Muscle layer of duodenum (tissue), 2 donors: ENCODE results near the gene MT2A.
A peak's percentile ranks its signal among the peaks of the same experiment; 100 is the strongest.
"Not testable (repeated sequence)": the region's sequence is repeated elsewhere in the genome, so short reads cannot be mapped to it uniquely, and the experiment has no call there.

Experiments used
- H3K27ac ChIP-seq: one replicate; pipeline ENCODE4 v1.7.0; 2013; ENCODE audit warnings: mild to moderate bottlenecking, low read length
- H3K27me3 ChIP-seq: one replicate; pipeline ENCODE4 v1.7.0; 2013; ENCODE audit warnings: low read depth, mild to moderate bottlenecking, control low read depth, low read length
- H3K36me3 ChIP-seq, 2 donors: one replicate each; pipeline ENCODE4 v1.7.0; 2013; ENCODE audit warnings: low read length in 2 of 2, control low read depth in 1 of 2, mild to moderate bottlenecking in 1 of 2; ENCODE audit not compliant: insufficient read depth in 2 of 2, control insufficient read depth in 1 of 2
- H3K4me1 ChIP-seq, 2 donors: one replicate each; pipeline ENCODE4 v1.7.0; 2013; ENCODE audit warnings: low read length in 2 of 2, mild to moderate bottlenecking in 2 of 2, control low read depth in 1 of 2, moderate library complexity in 1 of 2; ENCODE audit not compliant: insufficient read depth in 2 of 2, control insufficient read depth in 1 of 2
- H3K4me3 ChIP-seq, 2 donors: one replicate each; pipeline ENCODE4 v1.7.0; 2013; ENCODE audit warnings: low read length in 2 of 2, low read depth in 1 of 2, mild to moderate bottlenecking in 1 of 2
- H3K9me3 ChIP-seq, 2 donors: one replicate each; pipeline ENCODE4 v1.7.0; 2013; ENCODE audit warnings: low read length in 2 of 2, control low read depth in 1 of 2, mild to moderate bottlenecking in 1 of 2; ENCODE audit not compliant: control insufficient read depth in 1 of 2
- donor health status: healthy.

MT2A gene

GRCh38 chr16:56611281-56611833 is 3.0 kb downstream of the MT2A start:
- peak overlapping the region; percentile 96 for H3K27ac ChIP-seq
- no peaks in the 10 kb centered on the region for H3K27me3 ChIP-seq
- H3K9me3 ChIP-seq = no peaks in the 10 kb centered on the region
- peaks cover 0 to 7% of the 10 kb centered on the region in 2 donors for H3K36me3 ChIP-seq
- H3K4me3 ChIP-seq = no peak overlapping the region
- H3K4me1 ChIP-seq = peaks cover 3 to 10% of the 10 kb centered on the region in 2 donors

DNA sequence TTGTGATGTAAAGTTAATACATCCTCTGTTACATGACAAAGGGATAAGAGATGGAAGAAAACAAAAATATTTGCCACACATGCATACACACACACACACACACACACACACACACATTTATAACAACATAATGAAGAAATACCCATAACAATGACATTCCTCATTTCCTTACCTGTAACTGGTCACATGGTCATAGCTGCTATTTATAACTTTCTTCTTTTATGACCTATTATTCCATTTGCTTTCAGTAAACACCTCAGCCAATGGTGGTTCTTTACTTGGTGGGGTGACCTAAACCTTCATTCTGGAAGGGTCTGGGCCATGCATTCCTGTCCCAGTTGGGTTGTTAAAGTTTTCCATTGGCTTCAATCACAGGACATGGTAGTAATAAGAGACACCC is 5.3 kb downstream of the MT2A start:
- Histone ChIP-seq H3K4me1 (peaks cover 0 to 18% of the 10 kb centered on the region in 2 donors), H3K27ac (no peak overlapping the region), H3K27me3 (no peaks in the 10 kb centered on the region)

DNA sequence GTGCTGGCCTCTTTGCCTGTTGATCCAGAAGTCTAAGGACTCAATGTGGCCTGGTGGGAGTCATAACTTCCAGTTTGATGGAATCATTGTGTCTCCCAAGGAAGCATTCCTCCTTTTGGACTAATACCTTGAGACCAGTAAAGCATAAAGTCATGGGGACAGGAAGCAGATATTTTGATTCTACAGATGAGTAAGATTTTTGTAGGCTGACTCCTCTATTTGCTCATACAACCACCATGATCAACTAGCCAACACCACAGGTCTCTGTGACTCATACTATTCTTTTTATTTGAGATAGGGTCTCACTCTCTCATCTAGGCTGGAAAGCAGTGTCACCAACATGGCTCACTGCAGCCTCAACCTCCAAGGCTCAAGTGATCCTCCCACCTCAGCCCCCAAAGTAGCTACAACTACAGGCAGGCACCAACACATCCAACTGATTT is 6.2 kb downstream of the MT2A start:
- Histone ChIP-seq H3K4me1 (peaks cover 0 to 18% of the 10 kb centered on the region in 2 donors), H3K4me3 (no peak overlapping the region), H3K27ac (no peak overlapping the region), H3K9me3 (no peaks in the 10 kb centered on the region), H3K27me3 (no peaks in the 10 kb centered on the region), H3K36me3 (no peaks in the 10 kb centered on the region)

More for the DNA sequence above, 5.3 kb downstream of the MT2A start:
- no peaks in the 10 kb centered on the region for H3K36me3 ChIP-seq
- H3K4me3 ChIP-seq = no peak overlapping the region
- H3K9me3 ChIP-seq = no peaks in the 10 kb centered on the region

GRCh38 chr16:56615353-56615752 is 7.0 kb downstream of the MT2A start:
- Histone ChIP-seq H3K36me3 (no peaks in the 10 kb centered on the region), H3K27me3 (no peaks in the 10 kb centered on the region), H3K4me3 (no peak overlapping the region), H3K27ac (no peak overlapping the region), H3K9me3 (no peaks in the 10 kb centered on the region), H3K4me1 (peaks cover 0 to 18% of the 10 kb centered on the region in 2 donors)

- Histone ChIP-seq H3K9me3 (no peaks in the 10 kb centered on the region), H3K4me1 (peaks cover 0 to 13% of the 10 kb centered on the region in 2 donors), H3K27me3 (no peaks in the 10 kb centered on the region), H3K27ac (no peak overlapping the region), H3K36me3 (no peaks in the 10 kb centered on the region), H3K4me3 (peak overlapping the region; percentile 55 to 71)
Observed at GRCh38 chr16:56616608-56617211, 8.3 kb downstream of the MT2A start.

- Histone ChIP-seq H3K4me3 (peak overlapping the region; percentile 55 to 71), H3K9me3 (no peaks in the 10 kb centered on the region)
Observed at GRCh38 chr16:56617212-56618085, 9.1 kb downstream of the MT2A start.

DNA sequence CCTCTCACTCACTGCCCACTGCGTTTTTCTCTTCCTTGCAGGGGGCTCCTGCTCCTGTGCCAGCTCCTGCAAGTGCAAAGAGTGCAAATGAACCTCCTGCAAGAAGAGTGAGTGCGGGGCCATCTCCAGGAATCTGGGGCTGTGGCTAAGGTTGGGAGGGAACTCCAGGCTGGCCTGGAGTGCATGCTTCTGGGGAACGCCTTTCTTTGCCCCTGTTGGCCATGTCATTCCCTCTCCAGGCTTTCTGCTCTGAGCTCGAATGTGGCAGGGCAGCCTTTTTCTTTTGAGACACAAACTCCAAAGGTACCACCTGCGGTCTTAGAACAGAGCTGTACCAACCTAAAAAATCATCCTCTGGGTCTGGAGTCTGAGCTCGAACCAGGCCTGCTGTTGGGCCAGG is 9.8 kb downstream of the MT2A start:
- Histone ChIP-seq H3K36me3 (no peaks in the 10 kb centered on the region), H3K27ac (no peak overlapping the region), H3K27me3 (no peaks in the 10 kb centered on the region), H3K9me3 (no peaks in the 10 kb centered on the region), H3K4me1 (peaks cover 0 to 13% of the 10 kb centered on the region in 2 donors), H3K4me3 (peak overlapping the region in 1 of 2 donors; percentile 55)

More at GRCh38 chr16:56617212-56618085, 9.1 kb downstream of the MT2A start:
- Histone ChIP-seq H3K36me3 (no peaks in the 10 kb centered on the region), H3K4me1 (peaks cover 0 to 13% of the 10 kb centered on the region in 2 donors), H3K27me3 (no peaks in the 10 kb centered on the region), H3K27ac (peak overlapping the region; percentile 51)

DNA sequence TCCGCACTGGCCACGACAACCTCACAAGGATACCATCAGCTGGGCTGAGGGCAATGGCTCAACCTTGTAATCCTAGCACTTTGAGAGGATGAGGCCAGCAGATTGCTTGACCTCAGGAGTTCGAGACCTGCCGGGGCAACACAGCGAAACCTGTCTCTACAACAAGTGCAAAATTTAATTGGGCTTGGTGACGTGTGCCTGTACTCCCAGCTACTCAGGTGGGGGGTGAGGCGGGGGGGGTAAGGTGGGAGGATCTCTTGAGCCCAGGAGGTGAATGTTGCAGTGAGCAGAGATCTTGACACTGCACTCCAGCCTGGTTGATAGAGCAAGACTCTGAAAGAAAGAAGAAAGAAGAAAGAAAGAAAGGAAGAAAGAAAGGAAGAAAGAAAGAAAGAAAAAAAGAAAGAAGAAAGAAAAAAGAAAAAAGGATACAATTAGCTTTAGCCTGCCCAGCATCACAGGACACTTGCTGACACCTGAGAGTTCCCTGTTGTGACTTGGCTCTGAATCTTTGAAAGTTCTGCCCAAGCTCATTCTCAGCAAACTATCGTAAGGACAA is 12.0 kb downstream of the MT2A start:
- no peaks in the 10 kb centered on the region for H3K9me3 ChIP-seq
- H3K4me3 ChIP-seq = no peak overlapping the region
- H3K4me1 ChIP-seq = peaks cover 0 to 13% of the 10 kb centered on the region in 2 donors
- H3K36me3 ChIP-seq = no peaks in the 10 kb centered on the region
- no peak overlapping the region for H3K27ac ChIP-seq
- H3K27me3 ChIP-seq = no peaks in the 10 kb centered on the region

DNA sequence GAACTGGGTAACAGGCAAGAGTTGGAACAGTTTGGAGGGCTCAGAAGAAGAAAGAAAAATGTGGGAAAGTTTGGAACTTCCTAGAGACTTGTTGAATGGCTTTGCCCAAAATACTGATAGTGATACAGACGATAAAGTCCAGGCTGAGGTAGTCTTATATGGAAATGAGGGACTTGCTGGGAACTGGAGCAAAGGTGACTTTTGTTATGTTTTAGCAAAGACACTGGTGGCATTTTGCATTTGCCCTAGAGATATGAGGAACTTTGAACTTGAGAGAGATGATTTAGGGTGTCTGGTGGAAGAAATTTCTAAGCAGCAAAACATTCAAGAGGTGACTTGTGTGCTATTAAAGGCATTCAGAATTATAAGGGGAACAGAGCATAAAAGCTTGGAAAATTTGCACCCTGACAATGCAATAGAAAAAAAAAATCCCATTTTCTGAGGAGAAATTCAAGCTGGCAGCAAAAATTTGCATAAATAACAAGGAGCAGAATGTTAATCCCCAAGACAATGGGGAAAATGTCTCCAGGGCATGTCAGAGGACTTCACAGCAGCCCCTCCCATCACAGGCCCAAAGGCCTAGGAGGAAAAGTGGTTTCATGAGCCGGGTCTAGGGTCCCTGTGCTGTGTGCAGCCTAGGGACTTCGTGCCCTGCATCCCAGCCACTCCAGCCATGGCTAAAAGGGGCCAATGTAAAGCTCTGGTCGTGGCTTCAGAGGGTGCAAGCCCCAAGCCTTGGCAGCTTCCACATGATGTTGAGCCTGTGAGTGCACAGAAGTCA is 13.5 kb downstream of the MT2A start:
- not testable (repeated sequence) for H3K27me3 ChIP-seq, H3K4me3 ChIP-seq, H3K9me3 ChIP-seq, H3K27ac ChIP-seq, H3K36me3 ChIP-seq
- peaks cover 0 to 15% of the 10 kb centered on the region in 2 donors for H3K4me1 ChIP-seq

- H3K4me3 ChIP-seq, H3K36me3 ChIP-seq, H3K9me3 ChIP-seq, H3K27me3 ChIP-seq, H3K27ac ChIP-seq, H3K4me1 ChIP-seq: not testable (repeated sequence)
Observed at GRCh38 chr16:56623184-56623583, 14.8 kb downstream of the MT2A start.
